ENCODE measurements around the gene MARK4. TPM values are rescaled to one million over a fixed set of nuclear protein-coding genes. Genes with fewer than 3 reads are reported as not detected.

The MARK4 gene
- total RNA-seq, 1 donor from 2014 or later, result 29.0 TPM

DNA sequence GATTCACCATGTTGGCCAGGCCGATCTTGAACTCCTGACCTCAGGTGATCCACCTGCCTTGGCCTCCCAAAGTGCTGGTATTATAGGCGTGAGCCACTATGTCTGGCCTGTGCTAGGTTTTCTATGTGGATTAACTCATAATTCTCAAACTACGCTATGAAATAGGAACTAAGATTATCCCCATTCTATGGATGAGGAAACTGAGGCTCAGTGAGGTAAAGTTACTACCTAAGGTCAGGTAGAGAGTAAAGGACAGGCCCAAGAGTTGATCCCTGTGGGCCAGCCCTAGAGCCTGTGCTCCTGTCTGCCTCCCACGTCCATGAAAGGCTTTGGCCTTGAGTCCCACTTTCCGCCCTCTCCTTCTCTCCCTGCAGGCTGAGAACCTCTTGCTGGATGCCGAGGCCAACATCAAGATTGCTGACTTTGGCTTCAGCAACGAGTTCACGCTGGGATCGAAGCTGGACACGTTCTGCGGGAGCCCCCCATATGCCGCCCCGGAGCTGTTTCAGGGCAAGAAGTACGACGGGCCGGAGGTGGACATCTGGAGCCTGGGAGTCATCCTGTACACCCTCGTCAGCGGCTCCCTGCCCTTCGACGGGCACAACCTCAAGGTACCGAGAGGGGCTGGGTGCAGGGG lies 20.1 kb downstream of the MARK4 start:
- H3K4me1 Mint-ChIP-seq, result no peaks in the 10 kb centered on the region
- no peak overlapping the region for H3K4me3 Mint-ChIP-seq
- intact Hi-C loops (cut with micrococcal nuclease), result no loop called here
- no peak overlapping the region for H3K27ac Mint-ChIP-seq
- DNase-seq, result no peak
- no peaks in the 10 kb centered on the region for H3K27me3 Mint-ChIP-seq
- no peaks in the 10 kb centered on the region for H3K9me3 Mint-ChIP-seq
- peaks cover 18% of the 10 kb centered on the region for H3K36me3 Mint-ChIP-seq (ENCODE audit: low read depth)

DNA sequence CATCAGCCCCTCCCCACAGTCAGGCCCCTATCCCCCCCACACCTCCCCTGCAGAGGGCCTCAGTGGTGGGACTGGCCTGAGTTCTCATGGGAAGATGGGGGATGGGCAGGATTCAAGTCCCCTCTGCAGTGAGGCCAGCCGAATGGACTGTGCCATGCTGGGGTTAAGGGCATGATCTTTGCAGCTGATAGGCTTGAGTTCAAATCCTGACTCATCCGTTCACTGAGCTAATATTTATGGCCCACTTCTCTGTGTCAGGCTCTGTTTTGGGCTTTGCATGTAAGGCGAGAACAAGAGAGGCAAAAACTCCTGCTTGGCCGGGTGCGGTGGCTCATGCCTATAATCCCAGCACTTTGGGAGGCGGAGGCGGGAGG lies 20.7 kb downstream of the MARK4 start:
- intact Hi-C loops (cut with micrococcal nuclease), result no loop called here
- H3K27ac Mint-ChIP-seq, result no peak overlapping the region
- no peaks in the 10 kb centered on the region for H3K9me3 Mint-ChIP-seq
- no peaks in the 10 kb centered on the region for H3K4me1 Mint-ChIP-seq
- DNase-seq, result no peak
- H3K36me3 Mint-ChIP-seq (ENCODE audit: low read depth), result peaks cover 19% of the 10 kb centered on the region
- no peaks in the 10 kb centered on the region for H3K27me3 Mint-ChIP-seq
- no peak overlapping the region for H3K4me3 Mint-ChIP-seq

DNA sequence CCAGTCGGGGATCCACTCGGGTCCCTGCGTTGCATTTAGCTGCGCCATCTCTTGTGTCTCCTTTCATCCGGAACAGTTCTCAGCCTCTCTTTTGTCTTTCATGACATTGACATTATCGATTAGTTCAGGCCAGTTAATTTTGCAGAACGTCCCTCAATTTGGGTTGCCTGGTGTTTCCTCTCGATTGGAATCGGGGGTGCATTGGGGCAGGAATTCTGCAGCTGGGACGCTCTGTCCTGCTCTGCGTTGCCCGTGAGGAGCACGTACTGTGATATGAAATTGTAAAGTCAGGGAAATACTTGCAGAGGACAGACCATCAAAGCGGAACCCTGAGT lies 22.4 kb downstream of the MARK4 start:
- Mint-ChIP-seq H3K4me1 (no peaks in the 10 kb centered on the region), H3K4me3 (no peak overlapping the region), H3K9me3 (no peaks in the 10 kb centered on the region), H3K36me3 (ENCODE audit: low read depth) (peaks cover 22% of the 10 kb centered on the region), H3K27me3 (no peaks in the 10 kb centered on the region), H3K27ac (no peak overlapping the region)
- intact Hi-C loops (cut with micrococcal nuclease), result no loop called here
- no peak for DNase-seq

- intact Hi-C loops (cut with micrococcal nuclease), result no loop called here
- H3K27me3 Mint-ChIP-seq, result no peaks in the 10 kb centered on the region
These were observed 24.4 kb downstream of the MARK4 start for GRCh38 chr19:45275370-45275971.

DNA sequence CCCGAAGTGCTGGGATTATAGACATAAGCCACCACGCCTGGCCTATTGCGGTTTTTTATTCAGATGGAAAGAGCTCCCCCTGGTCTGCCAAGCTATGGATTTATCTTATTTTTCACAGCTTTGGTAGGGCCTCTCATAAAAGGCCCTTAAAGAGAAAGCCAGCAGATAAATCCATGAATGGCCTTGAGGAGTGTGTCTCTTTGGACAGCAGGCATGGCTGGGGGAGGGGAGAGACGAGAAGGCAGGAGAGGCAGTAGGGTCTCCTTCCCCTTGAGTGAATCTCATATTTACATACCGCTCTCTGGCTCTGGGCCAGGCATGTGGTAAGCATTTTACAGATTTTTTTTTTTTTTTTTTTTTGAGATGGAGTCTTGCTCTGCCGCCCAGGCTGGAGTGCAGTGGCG lies 25.2 kb downstream of the MARK4 start:
- H3K27ac Mint-ChIP-seq, result no peak overlapping the region
- no peak for DNase-seq
- H3K9me3 Mint-ChIP-seq, result no peaks in the 10 kb centered on the region
- intact Hi-C loops (cut with micrococcal nuclease), result no loop called here
- no peaks in the 10 kb centered on the region for H3K27me3 Mint-ChIP-seq
- no peaks in the 10 kb centered on the region for H3K4me1 Mint-ChIP-seq
- H3K4me3 Mint-ChIP-seq, result no peak overlapping the region
- peaks cover 23% of the 10 kb centered on the region for H3K36me3 Mint-ChIP-seq (ENCODE audit: low read depth)

More at GRCh38 chr19:45275370-45275971, 24.4 kb downstream of the MARK4 start:
- Mint-ChIP-seq H3K4me3 (no peak overlapping the region), H3K27ac (no peak overlapping the region), H3K36me3 (ENCODE audit: low read depth) (peaks cover 23% of the 10 kb centered on the region), H3K4me1 (no peaks in the 10 kb centered on the region), H3K9me3 (no peaks in the 10 kb centered on the region)
- DNase-seq, result no peak

- Mint-ChIP-seq H3K27me3 (no peaks in the 10 kb centered on the region), H3K27ac (no peak overlapping the region), H3K36me3 (ENCODE audit: low read depth) (peaks cover 20% of the 10 kb centered on the region), H3K4me3 (no peak overlapping the region), H3K4me1 (no peaks in the 10 kb centered on the region), H3K9me3 (no peaks in the 10 kb centered on the region)
- intact Hi-C loops (cut with micrococcal nuclease), result no loop called here
- no peak for DNase-seq
These were observed 27.0 kb downstream of the MARK4 start for GRCh38 chr19:45278087-45278486.

DNA sequence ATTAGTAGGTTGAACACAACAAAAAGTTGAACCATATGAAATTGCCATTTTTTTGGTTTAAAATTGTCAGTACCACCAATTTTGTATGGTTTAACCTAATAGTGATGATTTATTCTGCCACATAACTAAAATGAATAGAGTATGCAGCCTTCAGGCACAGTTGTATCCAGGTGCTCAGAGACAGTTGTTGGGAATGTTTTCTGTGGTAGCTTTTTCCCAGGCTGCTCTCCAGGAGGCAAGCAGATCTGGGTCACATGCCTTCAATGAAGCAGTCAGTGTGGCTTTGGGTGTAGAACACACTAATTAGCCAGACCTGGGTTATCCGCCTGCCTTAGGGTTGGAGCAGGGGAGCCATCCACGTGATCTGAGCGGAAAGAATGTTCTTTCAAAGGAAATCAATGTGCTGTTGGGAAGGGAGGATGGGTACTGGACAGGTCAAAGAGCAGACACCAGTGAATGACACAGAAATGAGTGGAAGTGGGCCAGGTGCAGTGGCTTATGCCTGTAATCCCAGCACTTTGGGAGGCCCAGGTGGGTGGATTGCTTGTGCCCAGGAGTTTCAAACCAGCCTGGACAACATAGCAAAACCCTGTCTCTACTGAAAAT lies 28.6 kb downstream of the MARK4 start:
- no peak overlapping the region for H3K4me3 Mint-ChIP-seq
- H3K4me1 Mint-ChIP-seq, result peaks cover 2% of the 10 kb centered on the region
- H3K9me3 Mint-ChIP-seq, result peaks cover 6% of the 10 kb centered on the region
- H3K27ac Mint-ChIP-seq, result no peak overlapping the region
- DNase-seq, result no peak
- H3K36me3 Mint-ChIP-seq (ENCODE audit: low read depth), result peaks cover 20% of the 10 kb centered on the region
- intact Hi-C loops (cut with micrococcal nuclease), result no loop called here
- H3K27me3 Mint-ChIP-seq, result no peaks in the 10 kb centered on the region

DNA sequence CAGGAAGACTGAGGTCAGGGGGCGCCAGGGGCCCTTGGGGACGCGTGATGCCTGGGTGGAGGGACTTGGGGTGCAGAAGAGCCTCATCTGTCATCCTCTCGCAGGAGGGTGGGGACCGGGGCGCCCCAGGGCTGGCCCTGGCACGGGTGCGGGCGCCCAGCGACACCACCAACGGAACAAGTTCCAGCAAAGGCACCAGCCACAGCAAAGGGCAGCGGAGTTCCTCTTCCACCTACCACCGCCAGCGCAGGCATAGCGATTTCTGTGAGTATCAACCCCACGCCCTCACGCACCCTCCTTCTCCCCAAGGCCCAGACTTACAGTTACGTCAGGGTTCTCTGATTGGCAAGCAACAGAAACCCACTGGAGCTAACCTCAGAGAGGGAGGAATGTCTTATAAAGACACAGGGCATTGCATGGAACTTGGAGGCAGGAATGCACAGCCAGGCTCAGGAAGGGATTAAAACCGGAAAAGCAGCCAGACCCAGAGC lies 29.4 kb downstream of the MARK4 start:
- Mint-ChIP-seq H3K4me3 (no peak overlapping the region), H3K27ac (no peak overlapping the region), H3K27me3 (no peaks in the 10 kb centered on the region), H3K36me3 (ENCODE audit: low read depth) (peaks cover 21% of the 10 kb centered on the region), H3K9me3 (peaks cover 6% of the 10 kb centered on the region), H3K4me1 (peaks cover 2% of the 10 kb centered on the region)
- intact Hi-C loops (cut with micrococcal nuclease), result no loop called here
- no peak for DNase-seq

GRCh38 chr19:45283443-45284033 lies 32.5 kb downstream of the MARK4 start:
- peaks cover 22% of the 10 kb centered on the region for H3K36me3 Mint-ChIP-seq (ENCODE audit: low read depth)
- DNase-seq, result no peak
- peaks cover 2% of the 10 kb centered on the region for H3K4me1 Mint-ChIP-seq
- no peak overlapping the region for H3K27ac Mint-ChIP-seq
- H3K9me3 Mint-ChIP-seq, result peaks cover 6% of the 10 kb centered on the region
- no peak overlapping the region for H3K4me3 Mint-ChIP-seq
- H3K27me3 Mint-ChIP-seq, result no peaks in the 10 kb centered on the region
- intact Hi-C loops (cut with micrococcal nuclease), result no loop called here

- H3K9me3 Mint-ChIP-seq, result no peaks in the 10 kb centered on the region
- H3K4me3 Mint-ChIP-seq, result no peak overlapping the region
- H3K27me3 Mint-ChIP-seq, result no peaks in the 10 kb centered on the region
- DNase-seq, result no peak
- intact Hi-C loops (cut with micrococcal nuclease), result no loop called here
- peaks cover 6% of the 10 kb centered on the region for H3K4me1 Mint-ChIP-seq
- no peak overlapping the region for H3K27ac Mint-ChIP-seq
- H3K36me3 Mint-ChIP-seq (ENCODE audit: low read depth), result peaks cover 16% of the 10 kb centered on the region
These were observed 39.4 kb downstream of the MARK4 start for GRCh38 chr19:45290381-45290931.

DNA sequence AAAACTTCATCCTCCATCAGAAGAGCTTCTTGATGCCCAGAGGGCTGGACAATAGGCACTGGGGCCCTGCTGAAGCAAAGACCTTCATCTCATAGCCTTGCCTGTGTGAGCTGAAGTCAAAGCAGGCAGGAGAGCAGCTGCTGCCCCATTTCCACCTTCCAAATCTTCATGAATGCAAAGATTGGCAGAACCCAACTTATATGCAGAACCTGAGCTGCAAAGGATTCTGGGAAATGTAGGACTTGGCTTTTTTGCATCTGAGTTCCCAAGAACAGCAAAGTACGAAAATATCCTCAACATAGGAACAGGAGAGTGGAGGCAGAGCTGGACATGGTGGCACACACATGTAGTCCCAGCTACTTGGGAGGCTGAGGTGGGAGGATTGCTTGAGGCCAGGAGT lies 40.8 kb downstream of the MARK4 start:
- Mint-ChIP-seq H3K4me3 (no peak overlapping the region), H3K4me1 (peaks cover 6% of the 10 kb centered on the region), H3K27ac (no peak overlapping the region), H3K27me3 (no peaks in the 10 kb centered on the region), H3K36me3 (ENCODE audit: low read depth) (peaks cover 14% of the 10 kb centered on the region), H3K9me3 (no peaks in the 10 kb centered on the region)
- intact Hi-C loops (cut with micrococcal nuclease), result no loop called here
- DNase-seq, result no peak

DNA sequence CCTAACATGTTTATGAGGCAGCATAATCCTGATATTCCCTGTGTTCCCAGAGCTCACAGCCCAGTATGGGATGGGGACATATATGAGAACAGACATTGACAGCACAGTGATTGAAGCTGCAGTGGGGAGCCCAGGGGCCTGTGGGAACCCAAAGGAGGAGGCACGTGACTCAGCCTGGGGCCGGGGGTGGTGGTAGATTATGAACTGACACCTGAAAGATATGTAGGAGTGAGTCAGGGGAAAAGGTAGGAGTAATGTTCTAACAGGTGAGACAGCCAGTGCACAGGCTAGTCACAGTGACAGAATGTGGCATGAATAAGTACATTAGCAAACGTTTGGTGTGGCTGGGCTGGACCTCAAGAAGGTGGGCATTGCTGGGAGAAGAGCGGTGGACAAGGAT lies 42.6 kb downstream of the MARK4 start:
- DNase-seq, result no peak
- H3K27me3 Mint-ChIP-seq, result no peaks in the 10 kb centered on the region
- H3K36me3 Mint-ChIP-seq (ENCODE audit: low read depth), result peaks cover 13% of the 10 kb centered on the region
- no peak overlapping the region for H3K27ac Mint-ChIP-seq
- no peak overlapping the region for H3K4me3 Mint-ChIP-seq
- intact Hi-C loops (cut with micrococcal nuclease), result no loop called here
- peaks cover 6% of the 10 kb centered on the region for H3K4me1 Mint-ChIP-seq
- no peaks in the 10 kb centered on the region for H3K9me3 Mint-ChIP-seq

GRCh38 chr19:45294291-45295029 lies 43.4 kb downstream of the MARK4 start:
- Mint-ChIP-seq H3K27me3 (no peaks in the 10 kb centered on the region), H3K4me1 (peaks cover 6% of the 10 kb centered on the region), H3K27ac (no peak overlapping the region), H3K4me3 (no peak overlapping the region), H3K36me3 (ENCODE audit: low read depth) (peaks cover 13% of the 10 kb centered on the region), H3K9me3 (no peaks in the 10 kb centered on the region)
- intact Hi-C loops (cut with micrococcal nuclease), result no loop called here
- no peak for DNase-seq

GRCh38 chr19:45295873-45296272 lies 44.8 kb downstream of the MARK4 start:
- no peak overlapping the region for H3K27ac Mint-ChIP-seq
- no peak overlapping the region for H3K4me3 Mint-ChIP-seq
- intact Hi-C loops (cut with micrococcal nuclease), result no loop called here
- H3K4me1 Mint-ChIP-seq, result peaks cover 6% of the 10 kb centered on the region
- H3K36me3 Mint-ChIP-seq (ENCODE audit: low read depth), result peaks cover 14% of the 10 kb centered on the region
- no peak for DNase-seq
- no peaks in the 10 kb centered on the region for H3K9me3 Mint-ChIP-seq
- H3K27me3 Mint-ChIP-seq, result no peaks in the 10 kb centered on the region

Measured in activated CD4-positive, alpha-beta T cell treated with anti-CD3 and anti-CD28 coated beads, Interleukin-2, amount 10 ng/mL, durations not matched to agents 24 days and 14 days (primary cell).